SK-N-SH treated with all-trans-retinoic acid at 6 μM for 48 hours (cell line): Measurements from ENCODE around the gene CDC42EP5.

Experiments used
- ARNTL ChIP-seq: fragments of 450-650 bp; formaldehyde crosslinking; IDR thresholded peaks from 2 replicates; pipeline ENCODE4 v1.5.0; 2020; ENCODE audit warnings: low read depth, mild to moderate bottlenecking, moderate library complexity, borderline replicate concordance
- BACH2 ChIP-seq: fragments of 250-450 bp; sonication (Bioruptor Pico); IDR thresholded peaks from 2 replicates; pipeline ENCODE4 v1.9.0; 2021; ENCODE audit warnings: mild to moderate bottlenecking, borderline replicate concordance
- ESRRG ChIP-seq: fragments of 250-450 bp; sonication (Bioruptor Pico); IDR thresholded peaks from 2 replicates; pipeline ENCODE4 v1.6.1; 2021; ENCODE audit warnings: mild to moderate bottlenecking
- ISL1 ChIP-seq: fragments of 250-450 bp; sonication (Bioruptor Pico); IDR thresholded peaks from 2 replicates; pipeline ENCODE4 v2.1.2; 2022; ENCODE audit warnings: mild to moderate bottlenecking, moderate library complexity
- RARB ChIP-seq: fragments of 250-450 bp; sonication (Bioruptor Pico); IDR thresholded peaks from 2 replicates; pipeline ENCODE4 v1.8.0; 2021; ENCODE audit warnings: mild to moderate bottlenecking, moderate library complexity
- SNAI2 ChIP-seq: fragments of 250-450 bp; sonication (Bioruptor Pico); IDR thresholded peaks from 2 replicates; pipeline ENCODE4 v1.5.0; 2020; ENCODE audit warnings: mild to moderate bottlenecking, moderate library complexity
- TCF4 ChIP-seq: fragments of 250-450 bp; sonication (Bioruptor Pico); IDR thresholded peaks from 2 replicates; pipeline ENCODE4 v1.8.0; 2021; ENCODE audit warnings: mild to moderate bottlenecking, moderate library complexity, borderline replicate concordance
- ZC3H10 ChIP-seq: fragments of 250-450 bp; sonication (Bioruptor Pico); IDR thresholded peaks from 2 replicates; pipeline ENCODE4 v1.5.1; 2021; ENCODE audit warnings: mild to moderate bottlenecking, moderate library complexity
- ZFP30 ChIP-seq: fragments of 450-650 bp; formaldehyde crosslinking; IDR thresholded peaks from 2 replicates; pipeline ENCODE4 v1.5.0; 2022; ENCODE audit warnings: mild to moderate bottlenecking, moderate library complexity
- ZNF565 ChIP-seq: fragments of 450-650 bp; formaldehyde crosslinking; conservative IDR thresholded peaks from 2 replicates; pipeline ENCODE4 v1.5.0; 2020; ENCODE audit warnings: low read depth, mild to moderate bottlenecking, moderate library complexity
- ZNF8 ChIP-seq: fragments of 450-650 bp; formaldehyde crosslinking; IDR thresholded peaks from 2 replicates; pipeline ENCODE4 v1.5.0; 2020; ENCODE audit warnings: mild to moderate bottlenecking, moderate library complexity
- TF ChIP-seq, protein P1 (sequence below): fragments of 250-450 bp; sonication (Bioruptor Pico); IDR thresholded peaks from 2 replicates; pipeline ENCODE4 v1.8.0; 2020; ENCODE audit warnings: mild to moderate bottlenecking, moderate library complexity, borderline replicate concordance
- TF ChIP-seq, protein P2 (sequence below): fragments of 250-450 bp; sonication (Bioruptor Pico); IDR thresholded peaks from 2 replicates; pipeline ENCODE4 v1.5.0; 2020; ENCODE audit warnings: mild to moderate bottlenecking, moderate library complexity
- TF ChIP-seq, protein P3 (sequence below): fragments of 250-450 bp; sonication (Bioruptor Pico); IDR thresholded peaks from 2 replicates; pipeline ENCODE4 v1.5.1; 2020; ENCODE audit warnings: low read depth, mild to moderate bottlenecking, moderate library complexity

DNA sequence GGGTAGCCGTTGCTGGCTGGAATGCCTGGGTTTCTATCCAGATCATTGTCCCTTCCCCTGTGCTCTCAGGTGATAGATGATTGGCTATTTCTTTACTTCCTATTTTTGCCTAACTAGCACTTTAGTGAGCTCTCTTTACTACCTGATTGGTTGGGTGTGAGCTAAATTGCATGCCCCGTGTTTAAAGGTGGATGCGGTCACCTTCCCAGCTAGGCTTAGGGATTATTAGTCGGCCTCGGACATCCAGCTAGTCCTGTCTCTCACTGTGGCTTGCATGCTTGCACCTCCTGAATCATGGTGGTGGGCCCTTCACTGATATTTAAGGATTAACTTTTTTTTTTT lies 47.7 kb downstream of the CDC42EP5 start:
- TF ChIP-seq SNAI2 (CRISPR knock-in tag) = no peak
- no peak for TF ChIP-seq RARB (CRISPR knock-in tag)
- TF ChIP-seq, protein P1, sequence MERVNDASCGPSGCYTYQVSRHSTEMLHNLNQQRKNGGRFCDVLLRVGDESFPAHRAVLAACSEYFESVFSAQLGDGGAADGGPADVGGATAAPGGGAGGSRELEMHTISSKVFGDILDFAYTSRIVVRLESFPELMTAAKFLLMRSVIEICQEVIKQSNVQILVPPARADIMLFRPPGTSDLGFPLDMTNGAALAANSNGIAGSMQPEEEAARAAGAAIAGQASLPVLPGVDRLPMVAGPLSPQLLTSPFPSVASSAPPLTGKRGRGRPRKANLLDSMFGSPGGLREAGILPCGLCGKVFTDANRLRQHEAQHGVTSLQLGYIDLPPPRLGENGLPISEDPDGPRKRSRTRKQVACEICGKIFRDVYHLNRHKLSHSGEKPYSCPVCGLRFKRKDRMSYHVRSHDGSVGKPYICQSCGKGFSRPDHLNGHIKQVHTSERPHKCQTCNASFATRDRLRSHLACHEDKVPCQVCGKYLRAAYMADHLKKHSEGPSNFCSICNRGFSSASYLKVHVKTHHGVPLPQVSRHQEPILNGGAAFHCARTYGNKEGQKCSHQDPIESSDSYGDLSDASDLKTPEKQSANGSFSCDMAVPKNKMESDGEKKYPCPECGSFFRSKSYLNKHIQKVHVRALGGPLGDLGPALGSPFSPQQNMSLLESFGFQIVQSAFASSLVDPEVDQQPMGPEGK = no peak
- TF ChIP-seq ISL1 = no peak
- no peak for TF ChIP-seq ESRRG (CRISPR knock-in tag)
- TF ChIP-seq BACH2 (CRISPR knock-in tag) = no peak
- TF ChIP-seq, protein P2, sequence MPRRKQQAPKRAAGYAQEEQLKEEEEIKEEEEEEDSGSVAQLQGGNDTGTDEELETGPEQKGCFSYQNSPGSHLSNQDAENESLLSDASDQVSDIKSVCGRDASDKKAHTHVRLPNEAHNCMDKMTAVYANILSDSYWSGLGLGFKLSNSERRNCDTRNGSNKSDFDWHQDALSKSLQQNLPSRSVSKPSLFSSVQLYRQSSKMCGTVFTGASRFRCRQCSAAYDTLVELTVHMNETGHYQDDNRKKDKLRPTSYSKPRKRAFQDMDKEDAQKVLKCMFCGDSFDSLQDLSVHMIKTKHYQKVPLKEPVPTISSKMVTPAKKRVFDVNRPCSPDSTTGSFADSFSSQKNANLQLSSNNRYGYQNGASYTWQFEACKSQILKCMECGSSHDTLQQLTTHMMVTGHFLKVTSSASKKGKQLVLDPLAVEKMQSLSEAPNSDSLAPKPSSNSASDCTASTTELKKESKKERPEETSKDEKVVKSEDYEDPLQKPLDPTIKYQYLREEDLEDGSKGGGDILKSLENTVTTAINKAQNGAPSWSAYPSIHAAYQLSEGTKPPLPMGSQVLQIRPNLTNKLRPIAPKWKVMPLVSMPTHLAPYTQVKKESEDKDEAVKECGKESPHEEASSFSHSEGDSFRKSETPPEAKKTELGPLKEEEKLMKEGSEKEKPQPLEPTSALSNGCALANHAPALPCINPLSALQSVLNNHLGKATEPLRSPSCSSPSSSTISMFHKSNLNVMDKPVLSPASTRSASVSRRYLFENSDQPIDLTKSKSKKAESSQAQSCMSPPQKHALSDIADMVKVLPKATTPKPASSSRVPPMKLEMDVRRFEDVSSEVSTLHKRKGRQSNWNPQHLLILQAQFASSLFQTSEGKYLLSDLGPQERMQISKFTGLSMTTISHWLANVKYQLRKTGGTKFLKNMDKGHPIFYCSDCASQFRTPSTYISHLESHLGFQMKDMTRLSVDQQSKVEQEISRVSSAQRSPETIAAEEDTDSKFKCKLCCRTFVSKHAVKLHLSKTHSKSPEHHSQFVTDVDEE (CRISPR knock-in tag) = no peak
- TF ChIP-seq, protein P3, sequence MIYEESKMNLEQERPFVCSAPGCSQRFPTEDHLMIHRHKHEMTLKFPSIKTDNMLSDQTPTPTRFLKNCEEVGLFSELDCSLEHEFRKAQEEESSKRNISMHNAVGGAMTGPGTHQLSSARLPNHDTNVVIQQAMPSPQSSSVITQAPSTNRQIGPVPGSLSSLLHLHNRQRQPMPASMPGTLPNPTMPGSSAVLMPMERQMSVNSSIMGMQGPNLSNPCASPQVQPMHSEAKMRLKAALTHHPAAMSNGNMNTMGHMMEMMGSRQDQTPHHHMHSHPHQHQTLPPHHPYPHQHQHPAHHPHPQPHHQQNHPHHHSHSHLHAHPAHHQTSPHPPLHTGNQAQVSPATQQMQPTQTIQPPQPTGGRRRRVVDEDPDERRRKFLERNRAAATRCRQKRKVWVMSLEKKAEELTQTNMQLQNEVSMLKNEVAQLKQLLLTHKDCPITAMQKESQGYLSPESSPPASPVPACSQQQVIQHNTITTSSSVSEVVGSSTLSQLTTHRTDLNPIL (CRISPR knock-in tag) = no peak
- no peak for TF ChIP-seq TCF4 (CRISPR knock-in tag)
- TF ChIP-seq ZNF8 (CRISPR knock-in tag) = no peak
- no peak for TF ChIP-seq ARNTL
- TF ChIP-seq ZNF565 (CRISPR knock-in tag) = no peak
- TF ChIP-seq ZFP30 (CRISPR knock-in tag) = no peak
- TF ChIP-seq ZC3H10 = no peak
